ENCODE results near the gene DTNB. TPM values are rescaled to one million over a fixed set of nuclear protein-coding genes. Genes with fewer than 3 reads are reported as not detected.
A peak's percentile ranks its signal among the peaks of the same experiment; 100 is the strongest.

The DTNB gene
- total and polyA plus RNA-seq, 12 donors, result 4.7 to 27.5 (median 9.4) TPM

GRCh38 chr2:25401307-25402026 is 271.9 kb downstream of the DTNB start:
- WGBS, 4 donors, result 90 to 95% (median 93%) methylated on average over 8 of the region's 8 CpGs
- no peaks in the 10 kb centered on the region for H3K9me3 ChIP-seq (replicated peaks in 1 of 3)
- H3K4me1 ChIP-seq (replicated peaks in 1 of 2), result peaks cover 0 to 6% of the 10 kb centered on the region in 2 donors
- no peaks in the 10 kb centered on the region for H3K27me3 ChIP-seq
- H3K4me3 ChIP-seq, result no peak overlapping the region
- H3K36me3 ChIP-seq (replicated peaks in 1 of 2), result no peaks in the 10 kb centered on the region
- intact Hi-C loops (cut with DNase I), result no loop called here
- peak in 1 of 7 donors; percentile 48 for DNase-seq
- no peak for TF ChIP-seq POLR2A (IDR thresholded peaks at IDR 0.05)
- TF ChIP-seq CTCF (IDR thresholded peaks at IDR 0.05), result no peak
- H3K27ac ChIP-seq, result no peak overlapping the region

GRCh38 chr2:25400576-25401216 is 272.7 kb downstream of the DTNB start:
- peak in 1 of 7 donors; percentile 28 for DNase-seq
- intact Hi-C loops (cut with DNase I), result no loop called here
- Histone ChIP-seq H3K36me3 (replicated peaks in 1 of 2) (no peaks in the 10 kb centered on the region), H3K4me1 (replicated peaks in 1 of 2) (peaks cover 0 to 6% of the 10 kb centered on the region in 2 donors), H3K9me3 (replicated peaks in 1 of 3) (no peaks in the 10 kb centered on the region), H3K27ac (no peak overlapping the region), H3K4me3 (no peak overlapping the region), H3K27me3 (no peaks in the 10 kb centered on the region)
- 71 to 74% (median 72%) methylated on average over 3 of the region's 3 CpGs for WGBS, 4 donors
- TF ChIP-seq CTCF (IDR thresholded peaks at IDR 0.05) (no peak), POLR2A (IDR thresholded peaks at IDR 0.05) (no peak)

GRCh38 chr2:25400169-25400568 is 273.2 kb downstream of the DTNB start:
- Histone ChIP-seq H3K4me1 (replicated peaks in 1 of 2) (peaks cover 0 to 6% of the 10 kb centered on the region in 2 donors), H3K9me3 (replicated peaks in 1 of 3) (no peaks in the 10 kb centered on the region), H3K36me3 (replicated peaks in 1 of 2) (no peaks in the 10 kb centered on the region), H3K4me3 (no peak overlapping the region), H3K27me3 (no peaks in the 10 kb centered on the region), H3K27ac (no peak overlapping the region)
- intact Hi-C loops (cut with DNase I), result no loop called here
- TF ChIP-seq POLR2A (IDR thresholded peaks at IDR 0.05) (no peak), CTCF (IDR thresholded peaks at IDR 0.05) (no peak)
- DNase-seq, result peak in 1 of 7 donors; percentile 24
- 96 to 99% (median 97%) methylated on average over 8 of the region's 8 CpGs for WGBS, 4 donors

GRCh38 chr2:25398534-25398933 is 274.8 kb downstream of the DTNB start:
- Histone ChIP-seq H3K27ac (no peak overlapping the region), H3K27me3 (no peaks in the 10 kb centered on the region), H3K4me3 (no peak overlapping the region), H3K36me3 (replicated peaks in 1 of 2) (no peaks in the 10 kb centered on the region), H3K9me3 (replicated peaks in 1 of 3) (no peaks in the 10 kb centered on the region), H3K4me1 (replicated peaks in 1 of 2) (peaks cover 0 to 6% of the 10 kb centered on the region in 2 donors)
- intact Hi-C loops (cut with DNase I), result no loop called here
- 91 to 96% (median 95%) methylated on average over 4 of the region's 4 CpGs for WGBS, 4 donors
- TF ChIP-seq POLR2A (IDR thresholded peaks at IDR 0.05) (no peak), CTCF (IDR thresholded peaks at IDR 0.05) (no peak)
- no peak for DNase-seq
